Pancreas (tissue), 10 donors: Measurements from ENCODE around the gene DDX43. TPM values are rescaled to one million over a fixed set of nuclear protein-coding genes. Genes with fewer than 3 reads are reported as not detected.

Experiments used
- ATAC-seq, 4 donors: fragments of 200-7000 bp; cut with Tn5 transposase; one replicate each; pipeline versions ENCODE4 v1.8.0 to v1.9.1; 2020; ENCODE audit warnings: mild to moderate bottlenecking in 4 of 4, moderate library complexity in 4 of 4
- DNase-seq, 6 donors: peaks; one replicate each; pipeline ENCODE4 v3.0.0-alpha.2; 2020
- FAIRE-seq: peaks from 2 replicates; lab custom pipeline; 2012; peaks lifted over from hg19 to GRCh38; lab: Jason Lieb, UNC
- H3K27ac ChIP-seq, 4 donors: fragments of 200-600 bp; sonication (generic); 1 replicate in 3 of 4; 2 replicates in 1 of 4; pipeline versions ENCODE4 v1.5.0 to v1.8.0; 2020
- H3K27me3 ChIP-seq, 4 donors: fragments of 200-600 bp; one replicate each; pipeline ENCODE4 v1.8.0; 2021
- H3K36me3 ChIP-seq, 3 donors: fragments of 200-600 bp; sonication (generic) in 1 of 3; one replicate each; pipeline versions ENCODE4 v1.5.0 to v1.8.0; 2020 to 2021
- H3K4me1 ChIP-seq, 3 donors: fragments of 200-600 bp; one replicate each; pipeline ENCODE4 v1.8.0; 2021
- H3K4me3 ChIP-seq, 4 donors: fragments of 200-600 bp; sonication (generic) in 2 of 4; one replicate each; pipeline versions ENCODE4 v1.5.0 to v1.8.0; 2020 to 2021
- H3K9me3 ChIP-seq, 4 donors: fragments of 200-600 bp; one replicate each; pipeline ENCODE4 v1.8.0; 2021
- CTCF ChIP-seq, 4 donors: fragments of 200-600 bp; sonication (generic) in 3 of 4; IDR thresholded peaks; one replicate each; pipeline versions ENCODE4 v1.5.0 to v1.8.0; 2021; ENCODE audit warnings: antibody characterized with exemption in 4 of 4
- WGBS, 2 donors: extraction: QIAGEN DNeasy Blood & Tissue Kit; methylation state at CpG; one replicate each; pipeline ENCODE4 v1.1.7; 2013; 5-methylcytosine and 5-hydroxymethylcytosine counted together
- intact Hi-C, 3 donors: fragments of 100-400 bp; cut with DNase I; formaldehyde crosslinking; loops; one replicate each; pipeline versions ENCODE4 v1.11.1 to v1.14.2; 2022
- polyA plus RNA-seq, 2 donors: library from polyadenylated mRNA; stranded (reverse); fragments of 200-250 nt; gene quantifications; one replicate each; pipeline ENCODE4 v1.2.3, GENCODE V29; 2013
- total RNA-seq, 6 donors: library from RNA; stranded (reverse); fragmentation: NEBNext Ultra II Directional in 4 of 6; extraction: Animal tissue kit (Norgen Biotek cat#: 25700) in 4 of 6; gene quantifications; one replicate each; pipeline versions ENCODE4 v1.2.1 to v1.2.4, GENCODE V29; 2021 to 2023
- donor health status: healthy with polysubstance abuse.
- donor health status: DM: no; HTN: no; CAD: no; lungs with moderate emphysema.
- donor health status: DM: no; HTN: no; CAD: no.
- donor health status: control.
- donor health status: control.
- donor health status: Bipolar disorder and iron deficiency.
- donor health status: DM: yes; HTN: yes; CAD: no.
- donor health status: DM: no; HTN: no; CAD: no.
- donor health status: DM: no; HTN: no; CAD: no.
- donor health status: DM: yes; HTN: yes; CAD: no.

Gene DDX43
- total and polyA plus RNA-seq, 8 donors = 0.28 to 1.6 (median 0.55) TPM; not detected in 1

DNA sequence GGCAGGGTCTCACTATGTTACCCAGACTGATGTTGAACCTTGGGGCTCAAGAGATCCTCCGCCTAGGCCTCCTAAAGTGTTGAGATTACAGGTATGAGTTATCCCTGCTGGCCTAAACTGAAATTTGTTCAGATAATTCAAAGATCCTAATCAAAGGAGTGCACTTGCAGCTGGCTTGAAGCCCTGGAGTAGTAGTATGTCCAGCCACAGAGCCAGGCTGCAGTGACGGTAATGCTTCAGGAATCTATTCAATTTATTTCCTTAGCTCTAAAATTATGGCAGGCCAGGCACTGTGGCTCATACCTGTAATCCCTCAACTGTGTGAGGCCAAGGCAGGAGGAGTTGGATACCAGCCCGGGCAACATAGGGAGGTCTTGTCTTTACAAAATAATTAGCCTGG, 1.4 kb upstream of the DDX43 start:
- no peak for FAIRE-seq
- Histone ChIP-seq H3K27me3 (no peaks in the 10 kb centered on the region), H3K27ac (no peak overlapping the region), H3K4me1 (no peaks in the 10 kb centered on the region), H3K36me3 (no peaks in the 10 kb centered on the region), H3K4me3 (no peak overlapping the region), H3K9me3 (no peaks in the 10 kb centered on the region)
- ATAC-seq = no peak
- no peak for DNase-seq
- TF ChIP-seq CTCF (IDR thresholded peaks at IDR 0.05) = no peak
- 83 to 95% methylated on average over 3 of the region's 3 CpGs for WGBS, 2 donors
- intact Hi-C loops = no loop called here

GRCh38 chr6:73395875-73396274, 1.2 kb downstream of the DDX43 start:
- H3K9me3 ChIP-seq = no peaks in the 10 kb centered on the region
- WGBS, 2 donors = 93 to 94% methylated on average over 10 of the region's 10 CpGs
- intact Hi-C loops = no loop called here
- no peaks in the 10 kb centered on the region for H3K4me1 ChIP-seq
- no peak for TF ChIP-seq CTCF (IDR thresholded peaks at IDR 0.05)
- no peak overlapping the region for H3K27ac ChIP-seq
- ATAC-seq = no peak
- H3K4me3 ChIP-seq = no peak overlapping the region
- H3K27me3 ChIP-seq = no peaks in the 10 kb centered on the region
- no peak for FAIRE-seq
- DNase-seq = no peak
- H3K36me3 ChIP-seq = no peaks in the 10 kb centered on the region

GRCh38 chr6:73400656-73401055, 6.0 kb downstream of the DDX43 start:
- Histone ChIP-seq H3K27me3 (no peaks in the 10 kb centered on the region), H3K36me3 (no peaks in the 10 kb centered on the region), H3K4me1 (no peaks in the 10 kb centered on the region), H3K4me3 (no peak overlapping the region), H3K9me3 (no peaks in the 10 kb centered on the region), H3K27ac (no peak overlapping the region)
- FAIRE-seq (no peak), DNase-seq (no peak), ATAC-seq (no peak)
- TF ChIP-seq CTCF (IDR thresholded peaks at IDR 0.05) = no peak
- intact Hi-C loops = no loop called here

GRCh38 chr6:73409395-73409794, 14.8 kb downstream of the DDX43 start:
- 72 to 75% methylated on average over 1 of the region's 1 CpG for WGBS, 2 donors
- Histone ChIP-seq H3K4me3 (no peak overlapping the region), H3K9me3 (no peaks in the 10 kb centered on the region), H3K36me3 (no peaks in the 10 kb centered on the region), H3K4me1 (no peaks in the 10 kb centered on the region), H3K27me3 (no peaks in the 10 kb centered on the region), H3K27ac (no peak overlapping the region)
- intact Hi-C loops = no loop called here
- FAIRE-seq (no peak), DNase-seq (no peak), ATAC-seq (peak in 2 of 4 donors; percentile 37 to 64)
- no peak for TF ChIP-seq CTCF (IDR thresholded peaks at IDR 0.05)

- H3K9me3 ChIP-seq = no peaks in the 10 kb centered on the region
- no peak overlapping the region for H3K4me3 ChIP-seq
- no peak for FAIRE-seq
- no peak for DNase-seq
- 93 to 94% methylated on average over 3 of the region's 3 CpGs for WGBS, 2 donors
- no peaks in the 10 kb centered on the region for H3K36me3 ChIP-seq
- H3K27me3 ChIP-seq = no peaks in the 10 kb centered on the region
- intact Hi-C loops = no loop called here
- TF ChIP-seq CTCF (IDR thresholded peaks at IDR 0.05) = no peak
- no peak for ATAC-seq
- no peak overlapping the region for H3K27ac ChIP-seq
- no peaks in the 10 kb centered on the region for H3K4me1 ChIP-seq
Measured at GRCh38 chr6:73413102-73413501, 18.5 kb downstream of the DDX43 start.
